GM21619 (cell line): ENCODE data around the gene TP63.

Source experiments
- ATAC-seq: cut with Tn5 transposase; IDR thresholded peaks from one replicate; pipeline ENCODE4 v1.9.1; 2021; ENCODE audit not compliant: unreplicated experiment

Gene TP63

DNA sequence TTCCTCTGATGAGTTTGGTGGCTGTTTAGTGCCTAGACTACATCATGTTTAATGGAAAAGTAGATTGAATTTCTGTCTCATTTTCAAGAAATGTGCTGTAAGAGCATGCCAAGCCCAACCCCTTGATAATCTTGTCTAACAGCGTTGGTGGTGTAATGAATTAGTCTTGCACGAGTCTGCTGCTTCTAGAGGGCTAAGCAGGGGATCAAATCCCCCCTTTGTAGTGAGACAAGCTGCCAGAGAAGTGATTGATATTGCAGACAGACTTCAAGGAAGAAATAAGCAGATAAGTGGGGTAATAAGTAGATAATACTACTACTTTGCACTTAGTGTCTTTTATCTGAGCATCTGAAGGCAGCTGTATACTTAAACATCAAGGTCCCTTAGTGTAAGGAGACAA lies 141.4 kb downstream of the TP63 start:
- no peak for ATAC-seq

DNA sequence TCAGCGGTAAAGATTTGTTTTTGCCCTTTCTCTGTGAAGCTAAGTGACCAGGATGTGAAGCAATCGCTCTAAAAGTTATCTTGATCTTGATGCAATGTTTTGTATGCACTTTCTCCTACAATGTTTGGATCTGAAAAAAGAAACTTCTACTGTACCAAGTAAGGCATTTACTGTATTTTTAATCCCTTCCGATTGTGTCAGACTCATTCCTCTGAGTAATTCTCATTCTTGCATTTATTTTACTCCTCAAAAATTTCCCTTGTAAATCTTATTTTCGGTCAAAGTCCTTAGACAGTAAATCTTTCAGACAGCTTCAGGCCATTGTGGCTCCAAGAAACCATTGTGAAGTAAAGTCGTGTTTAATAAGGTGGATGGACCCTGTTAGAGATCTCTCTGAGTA lies 141.9 kb downstream of the TP63 start:
- no peak for ATAC-seq

GRCh38 chr3:189776149-189776824 lies 145.1 kb downstream of the TP63 start:
- ATAC-seq, result no peak

DNA sequence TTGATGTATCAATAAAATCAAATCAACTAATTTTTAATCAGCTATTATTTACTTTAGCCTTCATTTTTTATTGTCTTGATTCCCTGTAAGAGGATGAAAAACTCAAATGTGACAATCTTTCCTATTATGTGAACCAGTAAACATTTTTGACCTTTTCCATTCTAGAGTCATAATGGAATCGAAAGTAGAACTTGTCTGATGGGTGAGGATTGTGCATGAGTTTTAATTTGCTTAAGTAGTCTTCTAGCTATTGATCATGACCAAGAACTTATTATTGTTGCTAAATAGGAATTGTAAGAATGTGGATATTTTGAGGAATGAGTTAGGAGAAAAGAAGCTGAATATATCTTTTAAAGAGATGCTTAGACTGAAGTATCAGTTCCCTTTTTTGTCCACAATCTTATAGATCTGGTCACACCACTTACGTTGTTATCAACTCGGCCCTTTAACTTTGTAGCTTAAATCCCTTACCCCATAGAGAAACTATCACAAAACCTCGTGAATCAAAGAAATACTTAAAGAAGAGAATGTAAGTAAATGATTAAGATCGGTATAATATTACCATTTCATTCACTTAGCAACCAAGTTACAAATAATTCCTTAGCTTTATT lies 147.3 kb downstream of the TP63 start:
- peak; percentile 50 for ATAC-seq

- no peak for ATAC-seq
Observed at GRCh38 chr3:189779166-189779565, 148.0 kb downstream of the TP63 start.

DNA sequence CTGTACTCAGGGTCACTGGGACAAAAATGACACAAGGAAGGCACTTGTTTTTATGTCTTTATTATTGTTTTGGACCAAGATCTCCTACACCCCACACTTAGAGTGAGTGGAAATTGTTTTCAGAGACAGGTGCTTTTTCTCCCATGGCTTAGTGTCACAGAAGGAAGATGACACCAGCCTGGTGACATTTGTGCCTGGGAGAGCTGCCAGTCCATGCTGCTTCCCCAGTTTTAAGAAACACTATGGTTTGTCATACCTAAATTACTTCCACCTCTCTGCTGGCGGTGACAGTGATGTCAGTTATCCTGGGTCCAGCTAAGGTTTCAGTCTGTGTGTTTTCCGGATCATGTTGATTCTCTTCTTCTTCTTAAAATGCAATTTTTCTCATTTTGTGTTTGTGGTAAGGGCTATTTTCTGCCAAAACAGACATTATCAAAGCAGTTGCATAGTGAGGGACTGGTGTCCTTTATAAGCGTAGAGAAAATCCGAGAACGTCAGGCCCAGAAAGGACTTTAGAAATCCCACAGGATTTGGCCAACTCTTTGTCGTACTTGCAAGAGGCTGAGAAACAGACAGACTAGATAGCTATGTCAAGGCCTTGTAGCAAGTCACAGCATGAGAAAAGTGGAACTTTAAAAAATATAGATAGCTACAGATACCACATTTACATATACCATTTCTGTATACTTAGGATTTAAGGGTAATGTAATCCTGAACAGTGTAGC lies 149.5 kb downstream of the TP63 start:
- no peak for ATAC-seq

DNA sequence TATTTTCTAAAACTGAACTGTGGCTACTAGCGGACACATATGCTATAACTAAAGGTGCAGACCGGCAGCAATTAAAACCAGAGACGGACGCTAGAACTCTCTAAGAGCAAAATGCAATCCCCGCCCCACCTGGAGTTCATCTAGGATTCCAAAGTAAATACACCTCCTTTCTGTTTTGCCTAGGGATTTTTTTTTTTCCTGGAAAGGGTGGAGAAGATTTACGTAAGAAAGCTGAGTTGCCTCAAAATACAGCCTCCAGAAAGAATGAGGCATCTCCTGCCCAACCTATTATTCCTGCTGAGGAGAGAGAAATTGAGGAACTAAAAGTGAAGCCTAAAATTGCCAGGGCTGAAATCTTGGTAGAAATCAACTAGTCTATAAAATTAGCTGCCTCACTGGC lies 150.2 kb downstream of the TP63 start:
- no peak for ATAC-seq

DNA sequence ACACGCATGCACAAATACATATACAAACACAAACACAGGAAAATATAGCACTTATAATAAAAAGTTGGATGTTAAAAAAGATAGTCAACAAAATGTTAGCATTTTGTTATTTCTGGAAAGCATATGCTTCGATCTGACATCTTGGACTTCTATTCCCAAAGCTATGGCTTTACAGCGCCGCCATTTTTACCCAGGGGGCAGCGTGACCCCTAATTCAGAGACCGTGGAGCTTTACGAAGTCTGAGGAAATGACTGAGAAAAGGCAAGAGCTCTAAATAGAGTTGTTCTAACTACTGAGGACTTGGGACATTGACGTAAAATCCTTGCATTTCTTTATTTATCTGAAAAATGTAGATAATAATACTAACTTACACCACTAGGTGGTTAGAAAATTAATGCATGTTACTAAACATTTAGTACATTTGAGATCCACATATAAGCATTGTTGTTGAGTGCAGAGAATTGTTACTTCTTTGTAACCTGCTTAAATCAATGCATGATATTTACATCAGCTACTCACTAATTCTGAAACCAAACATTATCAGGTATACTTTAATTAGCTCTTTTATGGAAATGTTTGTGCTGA lies 155.4 kb downstream of the TP63 start:
- no peak for ATAC-seq

DNA sequence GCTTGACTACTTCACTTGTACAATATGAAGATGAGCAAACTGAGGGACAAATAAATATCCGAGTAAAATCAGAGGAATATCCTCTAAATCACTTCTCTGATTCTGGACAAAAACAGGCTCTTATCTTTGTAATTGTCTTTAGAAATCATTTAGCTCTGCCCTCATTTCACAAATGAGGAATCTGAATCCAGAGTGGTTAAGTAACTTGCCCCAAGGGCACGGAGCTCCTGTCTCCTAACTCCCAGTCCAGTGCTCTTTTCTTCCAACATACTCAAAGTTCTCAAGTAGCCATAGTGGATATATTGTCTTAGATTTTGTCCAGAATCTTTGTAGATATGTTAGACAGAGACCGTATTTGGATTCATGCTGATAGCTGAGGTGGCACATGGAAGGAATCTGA lies 156.0 kb downstream of the TP63 start:
- no peak for ATAC-seq

- no peak for ATAC-seq
Observed at GRCh38 chr3:189787632-189788031, 156.4 kb downstream of the TP63 start.

- ATAC-seq, result no peak
Observed at GRCh38 chr3:189789432-189789831, 158.2 kb downstream of the TP63 start.

DNA sequence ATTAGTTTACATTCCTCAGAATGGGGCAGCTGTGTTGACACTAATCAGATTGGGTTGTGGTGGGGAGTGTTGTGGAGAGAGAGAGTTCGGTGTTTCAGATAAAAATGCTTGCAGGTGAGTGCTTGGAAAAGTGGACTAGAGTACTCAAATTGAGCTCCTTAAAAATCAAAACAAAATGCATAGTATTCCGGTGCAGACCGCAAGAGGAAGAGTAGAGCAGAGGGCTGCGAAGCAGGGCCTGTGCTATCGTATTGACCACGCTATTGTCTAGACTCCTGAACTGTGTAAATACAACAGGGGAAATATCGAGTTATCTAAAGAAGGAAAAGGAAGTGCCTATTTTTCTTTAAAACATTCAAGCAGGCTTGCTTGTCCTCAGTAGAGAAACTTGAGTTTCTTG lies 159.5 kb downstream of the TP63 start:
- peak; percentile 62 for ATAC-seq

- no peak for ATAC-seq
Observed at GRCh38 chr3:189792046-189792929, 161.1 kb downstream of the TP63 start.

GRCh38 chr3:189794518-189794917 lies 163.3 kb downstream of the TP63 start:
- no peak for ATAC-seq

DNA sequence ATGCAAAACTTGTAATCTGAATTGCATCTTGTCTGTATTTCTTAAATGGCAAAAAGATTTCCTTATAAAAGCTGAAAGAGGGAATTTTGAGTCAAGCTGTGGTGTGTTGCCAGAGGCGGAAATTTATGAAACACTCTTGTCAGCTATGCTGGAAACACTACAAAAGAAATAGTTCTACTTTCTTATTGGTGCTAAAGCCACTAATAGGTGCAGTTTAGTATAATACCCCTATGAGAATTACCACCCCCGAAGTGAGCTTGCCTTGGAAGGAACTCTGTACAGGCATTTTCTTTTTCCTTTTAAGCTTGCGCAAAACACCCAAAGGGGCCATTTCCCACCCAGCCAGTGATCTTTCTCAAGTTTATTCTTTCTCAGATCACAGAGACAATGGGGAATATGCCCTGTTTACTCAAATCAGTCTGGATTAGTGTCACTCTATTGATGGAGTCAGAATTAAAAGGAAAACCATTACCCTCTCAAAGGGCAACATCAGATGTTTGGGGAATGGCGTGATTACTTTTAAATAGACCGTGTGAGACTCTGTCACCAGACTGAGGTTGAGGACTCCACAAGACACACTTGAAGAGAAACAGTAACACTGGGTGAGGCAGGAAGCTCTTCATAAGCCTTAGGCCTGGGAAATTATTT lies 166.0 kb downstream of the TP63 start:
- no peak for ATAC-seq

DNA sequence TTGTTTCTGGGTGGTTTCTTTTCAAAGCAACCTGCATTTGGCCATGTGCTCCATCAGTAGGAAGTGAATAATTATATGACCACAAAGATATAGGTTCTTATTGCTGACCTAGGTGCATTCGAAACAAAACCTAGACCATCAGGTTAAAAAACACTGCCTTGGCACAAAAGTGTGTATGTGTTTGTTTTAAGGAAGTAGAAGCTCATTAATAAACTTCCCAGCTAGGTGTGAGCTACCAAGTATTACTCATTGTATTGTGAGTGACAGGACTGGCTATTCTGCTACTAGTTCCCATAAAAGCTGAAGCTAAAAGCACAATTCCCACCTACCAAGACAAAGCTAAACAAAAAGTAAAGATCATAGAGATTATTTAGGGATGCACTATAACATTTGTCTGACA lies 168.2 kb downstream of the TP63 start:
- ATAC-seq, result no peak

DNA sequence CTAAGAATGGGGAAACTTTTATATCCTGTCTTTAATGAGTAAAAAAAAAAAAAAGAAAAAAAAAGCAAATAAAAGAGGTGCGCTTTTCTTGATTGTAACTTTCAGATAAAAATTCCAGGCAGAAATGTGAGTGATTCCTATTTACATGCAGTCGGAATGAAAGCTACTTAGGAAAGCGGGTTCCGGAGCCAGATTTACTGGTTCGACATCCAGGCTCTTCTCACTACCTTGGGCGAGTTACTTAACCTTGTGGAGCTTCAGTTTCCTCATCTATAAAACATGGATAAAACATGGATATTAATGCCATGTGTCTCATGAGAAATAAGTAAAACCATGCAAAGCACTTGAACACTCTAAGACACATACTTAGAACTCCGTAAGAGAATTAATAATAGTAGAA lies 169.2 kb downstream of the TP63 start:
- no peak for ATAC-seq

GRCh38 chr3:189803254-189803653 lies 172.1 kb downstream of the TP63 start:
- no peak for ATAC-seq

DNA sequence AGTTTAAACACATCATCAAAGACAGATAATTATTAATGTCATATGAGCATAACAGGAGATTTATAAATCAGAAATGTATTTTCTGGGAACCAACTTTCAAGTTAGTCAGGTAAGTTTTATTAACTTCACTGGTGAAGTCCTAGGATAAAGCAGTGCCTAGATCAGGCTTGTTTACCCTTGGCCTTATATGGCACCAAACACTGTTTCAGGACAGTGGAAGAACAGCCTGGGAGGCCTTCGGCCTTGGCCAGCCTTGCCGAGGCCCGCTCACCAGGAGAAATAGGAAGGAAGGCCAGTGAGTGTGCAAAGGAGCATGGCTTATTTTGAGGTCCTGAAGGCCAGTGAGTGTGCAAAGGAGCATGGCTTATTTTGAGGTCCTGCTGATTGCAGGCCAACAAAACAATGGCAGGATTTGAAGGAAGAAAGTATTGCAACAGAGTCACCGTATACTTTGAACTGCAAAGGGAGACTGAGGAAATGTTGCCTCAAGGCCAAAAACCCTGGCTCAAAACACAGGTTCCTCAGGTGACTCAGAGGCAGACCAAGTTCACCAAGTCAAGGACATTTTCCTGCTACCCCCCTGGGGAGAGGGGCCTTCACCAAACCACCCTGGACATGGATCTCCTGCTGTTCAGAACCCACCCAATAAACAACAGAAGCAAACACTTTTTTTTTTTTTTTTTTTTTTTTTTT lies 174.3 kb downstream of the TP63 start:
- no peak for ATAC-seq
